ENCODE data around the gene SPOCD1.
"Not testable (repeated sequence)": the region's sequence is repeated elsewhere in the genome, so short reads cannot be mapped to it uniquely, and the experiment has no call there.

The SPOCD1 gene

DNA sequence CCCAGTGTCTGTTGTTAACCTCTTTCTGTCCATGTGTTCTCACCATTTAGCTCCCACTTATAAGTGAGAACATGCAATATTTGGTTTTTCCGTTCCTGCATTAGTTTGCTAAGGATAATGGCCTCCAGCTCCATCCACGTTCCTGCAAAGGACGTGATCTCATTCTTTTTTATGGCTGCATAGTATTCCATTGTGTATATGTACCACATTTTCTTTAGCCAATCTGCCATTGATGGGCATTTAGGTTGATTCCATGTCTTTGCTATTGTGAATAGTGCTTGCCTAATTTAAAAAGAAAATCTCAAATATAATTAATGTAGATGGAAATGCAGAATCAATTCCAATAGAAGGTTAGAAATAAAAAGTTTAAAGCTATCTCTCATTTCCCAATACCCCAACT, 679 bp upstream of the SPOCD1 start:
- H4K5ac ChIP-seq (ENCODE audit: low read length); H3K9ac ChIP-seq (ENCODE audit: low read length); H3K18ac ChIP-seq (ENCODE audit: low read length); DNase-seq; H3K79me2 ChIP-seq (ENCODE audit: control insufficient read depth, insufficient read depth, low read length); H3K23ac ChIP-seq (ENCODE audit: low read length); H3K27me3 ChIP-seq (ENCODE audit: insufficient read depth, low read length, poor library complexity); H3K4me3 ChIP-seq (ENCODE audit: low read length); H3K4me1 ChIP-seq (ENCODE audit: control insufficient read depth, low read depth, low read length); H3K36me3 ChIP-seq (ENCODE audit: control insufficient read depth, insufficient read depth, low read length); H2BK5ac ChIP-seq (ENCODE audit: low read length); H2BK15ac ChIP-seq (replicated peaks; ENCODE audit: low read depth); H2BK120ac ChIP-seq (ENCODE audit: low read depth, low read length); H3K79me1 ChIP-seq (ENCODE audit: low read length); H3K4me2 ChIP-seq (ENCODE audit: low read length); H3K56ac ChIP-seq (ENCODE audit: low read length); H3K4ac ChIP-seq (ENCODE audit: low read depth, low read length); H4K8ac ChIP-seq (ENCODE audit: low read depth, low read length); H3K27ac ChIP-seq (ENCODE audit: low read depth, low read length); H2AK5ac ChIP-seq (ENCODE audit: low read length): not testable (repeated sequence)
- WGBS (ENCODE audit: extremely low coverage, insufficient coverage, low lambda C conversion rate), result no CpG with 5 or more reads among the region's 3 CpGs

DNA sequence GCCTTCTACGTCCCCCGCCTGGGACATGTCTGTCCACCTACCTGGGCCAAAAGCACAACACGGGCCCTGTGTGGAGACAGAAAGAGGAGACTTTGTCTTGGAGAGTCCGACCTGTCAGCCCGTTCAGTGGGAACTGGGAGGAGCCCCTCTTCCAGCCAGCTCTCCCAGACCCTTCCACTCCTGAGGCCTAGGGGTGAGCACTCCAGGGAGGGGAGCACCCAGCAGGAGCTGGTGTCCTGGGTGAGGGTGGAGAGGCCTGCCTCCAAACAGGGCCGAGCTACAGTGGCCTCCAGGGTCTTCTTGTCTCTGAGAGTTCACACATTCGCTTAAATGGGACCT, 546 bp downstream of the SPOCD1 start:
- Histone ChIP-seq H3K56ac (ENCODE audit: low read length) (peak overlapping the region; percentile 73), H3K4me3 (ENCODE audit: low read length) (no peak overlapping the region), H2BK15ac (replicated peaks; ENCODE audit: low read depth) (no peak overlapping the region), H3K4me1 (ENCODE audit: control insufficient read depth, low read depth, low read length) (no peaks in the 10 kb centered on the region), H3K27me3 (ENCODE audit: insufficient read depth, low read length, poor library complexity) (no peaks in the 10 kb centered on the region), H3K4me2 (ENCODE audit: low read length) (no peak overlapping the region), H3K79me1 (ENCODE audit: low read length) (no peaks in the 10 kb centered on the region), H3K18ac (ENCODE audit: low read length) (no peak overlapping the region), H2BK5ac (ENCODE audit: low read length) (no peak overlapping the region), H3K9ac (ENCODE audit: low read length) (peak overlapping the region; percentile 47), H4K5ac (ENCODE audit: low read length) (no peak overlapping the region), H3K79me2 (ENCODE audit: control insufficient read depth, insufficient read depth, low read length) (no peaks in the 10 kb centered on the region), H3K27ac (ENCODE audit: low read depth, low read length) (no peak overlapping the region), H2BK120ac (ENCODE audit: low read depth, low read length) (no peak overlapping the region), H3K4ac (ENCODE audit: low read depth, low read length) (no peak overlapping the region), H3K23ac (ENCODE audit: low read length) (no peak overlapping the region), H3K36me3 (ENCODE audit: control insufficient read depth, insufficient read depth, low read length) (no peaks in the 10 kb centered on the region), H2AK5ac (ENCODE audit: low read length) (peak overlapping the region; percentile 76), H4K8ac (ENCODE audit: low read depth, low read length) (no peak overlapping the region)
- DNase-seq, result no peak
- no CpG with 5 or more reads among the region's 7 CpGs for WGBS (ENCODE audit: extremely low coverage, insufficient coverage, low lambda C conversion rate)

DNA sequence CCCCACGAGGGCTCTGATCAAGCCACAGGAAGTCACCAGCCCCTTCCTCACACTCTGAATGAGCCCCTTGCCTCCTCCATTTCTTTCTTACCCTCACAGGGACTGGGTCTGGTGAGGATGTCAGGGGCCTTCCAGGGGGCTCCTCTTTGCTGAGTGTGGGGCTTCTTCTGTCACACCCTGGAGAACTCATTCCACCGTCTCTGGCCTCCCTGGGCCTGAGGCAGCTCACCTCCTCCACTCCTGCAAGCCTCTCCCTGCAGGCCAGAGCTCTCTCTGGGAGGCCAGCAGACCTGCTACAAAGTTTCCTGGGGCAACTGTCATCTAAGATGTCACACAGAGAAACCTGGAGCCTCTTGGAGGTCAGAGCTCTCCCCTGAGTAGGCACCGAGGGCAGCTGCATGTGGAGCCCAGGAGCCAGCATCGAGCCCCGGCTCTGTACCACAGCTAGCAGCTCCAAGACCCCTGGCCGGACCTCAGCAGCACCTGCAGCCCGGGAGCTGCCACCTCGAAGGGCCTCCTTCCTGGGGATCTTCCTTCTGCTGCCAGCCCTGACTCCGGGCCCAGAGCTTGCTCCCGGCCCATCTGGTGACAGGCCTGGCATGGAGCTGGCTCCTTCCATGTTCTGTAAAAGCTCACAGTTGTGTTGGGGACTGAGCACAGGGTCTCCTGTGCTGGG, 1.1 kb downstream of the SPOCD1 start:
- Histone ChIP-seq H4K8ac (ENCODE audit: low read depth, low read length) (no peak overlapping the region), H3K4me1 (ENCODE audit: control insufficient read depth, low read depth, low read length) (no peaks in the 10 kb centered on the region), H3K4me3 (ENCODE audit: low read length) (no peak overlapping the region), H3K36me3 (ENCODE audit: control insufficient read depth, insufficient read depth, low read length) (no peaks in the 10 kb centered on the region), H3K4ac (ENCODE audit: low read depth, low read length) (no peak overlapping the region), H2BK15ac (replicated peaks; ENCODE audit: low read depth) (no peak overlapping the region), H3K9ac (ENCODE audit: low read length) (no peak overlapping the region), H4K5ac (ENCODE audit: low read length) (no peak overlapping the region), H3K27ac (ENCODE audit: low read depth, low read length) (no peak overlapping the region), H3K18ac (ENCODE audit: low read length) (no peak overlapping the region), H3K27me3 (ENCODE audit: insufficient read depth, low read length, poor library complexity) (no peaks in the 10 kb centered on the region), H3K79me1 (ENCODE audit: low read length) (no peaks in the 10 kb centered on the region), H2AK5ac (ENCODE audit: low read length) (peak overlapping the region; percentile 76), H3K56ac (ENCODE audit: low read length) (peak overlapping the region; percentile 73), H2BK5ac (ENCODE audit: low read length) (no peak overlapping the region), H3K79me2 (ENCODE audit: control insufficient read depth, insufficient read depth, low read length) (no peaks in the 10 kb centered on the region), H3K4me2 (ENCODE audit: low read length) (no peak overlapping the region), H2BK120ac (ENCODE audit: low read depth, low read length) (no peak overlapping the region), H3K23ac (ENCODE audit: low read length) (no peak overlapping the region)
- no CpG with 5 or more reads among the region's 10 CpGs for WGBS (ENCODE audit: extremely low coverage, insufficient coverage, low lambda C conversion rate)
- DNase-seq, result no peak

DNA sequence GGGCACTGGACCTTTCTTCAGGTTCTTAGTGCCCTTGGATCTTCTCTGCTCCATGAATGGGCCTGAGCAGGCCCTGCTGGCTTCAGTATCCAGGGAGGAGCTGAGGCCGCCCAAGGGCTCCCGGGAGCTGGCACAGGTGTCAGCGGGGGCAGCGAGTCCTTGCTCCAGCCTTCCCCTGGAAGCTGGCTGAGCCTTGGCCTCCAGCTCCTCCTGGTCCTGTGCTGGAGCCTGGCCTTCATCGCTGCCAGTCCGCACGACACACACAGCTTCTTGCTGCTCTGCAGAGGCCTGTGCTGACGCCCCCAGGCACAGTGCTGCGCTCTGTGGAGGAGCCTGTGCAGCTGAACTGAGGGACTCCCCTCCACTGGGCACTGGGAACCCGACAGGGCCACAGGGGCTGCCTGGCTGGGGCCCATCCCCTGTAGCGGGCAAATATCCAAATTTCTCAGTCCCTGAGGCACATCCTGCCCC, 1.7 kb downstream of the SPOCD1 start:
- H3K79me2 ChIP-seq (ENCODE audit: control insufficient read depth, insufficient read depth, low read length), result no peaks in the 10 kb centered on the region
- no peak overlapping the region for H3K18ac ChIP-seq (ENCODE audit: low read length)
- no CpG with 5 or more reads among the region's 11 CpGs for WGBS (ENCODE audit: extremely low coverage, insufficient coverage, low lambda C conversion rate)
- no peak overlapping the region for H3K9ac ChIP-seq (ENCODE audit: low read length)
- no peaks in the 10 kb centered on the region for H3K27me3 ChIP-seq (ENCODE audit: insufficient read depth, low read length, poor library complexity)
- H3K4me2 ChIP-seq (ENCODE audit: low read length), result no peak overlapping the region
- H2BK15ac ChIP-seq (replicated peaks; ENCODE audit: low read depth), result no peak overlapping the region
- H2AK5ac ChIP-seq (ENCODE audit: low read length), result no peak overlapping the region
- H4K8ac ChIP-seq (ENCODE audit: low read depth, low read length), result no peak overlapping the region
- no peaks in the 10 kb centered on the region for H3K36me3 ChIP-seq (ENCODE audit: control insufficient read depth, insufficient read depth, low read length)
- no peak overlapping the region for H4K5ac ChIP-seq (ENCODE audit: low read length)
- H3K4me1 ChIP-seq (ENCODE audit: control insufficient read depth, low read depth, low read length), result no peaks in the 10 kb centered on the region
- DNase-seq, result no peak
- H3K4me3 ChIP-seq (ENCODE audit: low read length), result no peak overlapping the region
- no peak overlapping the region for H3K4ac ChIP-seq (ENCODE audit: low read depth, low read length)
- no peaks in the 10 kb centered on the region for H3K79me1 ChIP-seq (ENCODE audit: low read length)
- H3K27ac ChIP-seq (ENCODE audit: low read depth, low read length), result no peak overlapping the region
- H3K56ac ChIP-seq (ENCODE audit: low read length), result no peak overlapping the region
- H2BK5ac ChIP-seq (ENCODE audit: low read length), result no peak overlapping the region
- H2BK120ac ChIP-seq (ENCODE audit: low read depth, low read length), result no peak overlapping the region
- H3K23ac ChIP-seq (ENCODE audit: low read length), result no peak overlapping the region

DNA sequence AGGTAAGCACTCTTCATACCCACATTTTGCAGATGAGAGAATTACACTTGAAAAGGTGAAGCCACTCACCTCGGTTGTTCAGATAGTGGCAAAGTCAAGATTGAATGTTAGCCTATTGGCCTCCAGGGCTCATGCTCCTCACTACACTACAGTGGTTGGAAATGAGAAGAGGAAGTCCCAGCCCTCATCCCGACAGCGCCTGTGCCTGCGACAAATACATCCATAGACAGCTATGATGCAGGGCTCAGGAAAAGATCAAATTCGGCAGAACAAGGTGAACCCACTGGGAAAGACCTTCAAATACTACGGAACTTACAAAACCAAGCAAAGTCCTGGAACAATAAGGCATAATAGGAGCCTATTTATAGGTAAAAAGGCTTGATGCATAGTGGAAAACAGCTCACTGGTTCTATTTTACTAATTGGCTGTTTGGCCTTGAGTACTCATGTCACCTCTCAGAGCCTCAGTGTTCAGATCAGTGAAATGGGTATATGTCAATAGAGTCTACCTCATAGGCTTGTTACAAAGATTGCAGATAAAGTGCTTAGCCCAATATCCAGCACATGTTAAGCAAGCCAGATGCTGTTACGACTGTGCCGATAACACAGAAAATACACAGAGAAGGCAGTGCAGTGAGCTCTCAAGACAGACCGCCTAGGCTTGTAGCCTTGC, 3.5 kb downstream of the SPOCD1 start:
- Histone ChIP-seq H3K79me1 (ENCODE audit: low read length) (no peaks in the 10 kb centered on the region), H2AK5ac (ENCODE audit: low read length) (no peak overlapping the region), H3K4me3 (ENCODE audit: low read length) (no peak overlapping the region), H2BK15ac (replicated peaks; ENCODE audit: low read depth) (no peak overlapping the region), H3K27me3 (ENCODE audit: insufficient read depth, low read length, poor library complexity) (no peaks in the 10 kb centered on the region), H3K79me2 (ENCODE audit: control insufficient read depth, insufficient read depth, low read length) (no peaks in the 10 kb centered on the region), H3K9ac (ENCODE audit: low read length) (no peak overlapping the region), H3K18ac (ENCODE audit: low read length) (no peak overlapping the region), H3K36me3 (ENCODE audit: control insufficient read depth, insufficient read depth, low read length) (no peaks in the 10 kb centered on the region), H2BK5ac (ENCODE audit: low read length) (no peak overlapping the region), H3K56ac (ENCODE audit: low read length) (no peak overlapping the region), H2BK120ac (ENCODE audit: low read depth, low read length) (no peak overlapping the region), H3K27ac (ENCODE audit: low read depth, low read length) (no peak overlapping the region), H4K5ac (ENCODE audit: low read length) (no peak overlapping the region), H3K4me2 (ENCODE audit: low read length) (no peak overlapping the region), H4K8ac (ENCODE audit: low read depth, low read length) (no peak overlapping the region), H3K4me1 (ENCODE audit: control insufficient read depth, low read depth, low read length) (no peaks in the 10 kb centered on the region), H3K4ac (ENCODE audit: low read depth, low read length) (no peak overlapping the region), H3K23ac (ENCODE audit: low read length) (no peak overlapping the region)
- DNase-seq, result no peak
- no CpG with 5 or more reads among the region's 9 CpGs for WGBS (ENCODE audit: extremely low coverage, insufficient coverage, low lambda C conversion rate)

DNA sequence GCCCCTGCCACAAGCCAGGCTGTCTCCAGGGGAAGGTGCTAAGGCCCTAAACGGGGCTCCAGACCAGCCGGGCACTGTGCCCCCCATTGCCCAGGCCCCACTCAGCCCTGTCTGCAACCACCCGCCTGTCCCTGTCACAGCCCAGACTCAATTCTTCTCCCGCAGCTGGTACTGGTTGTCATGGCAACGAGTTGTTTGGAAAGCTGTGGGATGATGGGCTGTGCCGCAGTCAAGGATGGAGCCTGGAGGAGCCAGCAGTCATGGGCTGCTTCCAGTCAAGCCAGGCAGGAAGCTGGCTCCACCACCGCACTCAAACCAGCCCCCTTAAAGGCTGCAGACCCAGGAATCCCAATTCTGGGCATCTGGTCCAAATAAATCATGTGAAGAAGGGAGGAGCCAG, 4.2 kb downstream of the SPOCD1 start:
- no peak overlapping the region for H3K9ac ChIP-seq (ENCODE audit: low read length)
- no peak overlapping the region for H4K8ac ChIP-seq (ENCODE audit: low read depth, low read length)
- no peak overlapping the region for H3K18ac ChIP-seq (ENCODE audit: low read length)
- peak; percentile 92 for DNase-seq
- no peak overlapping the region for H3K27ac ChIP-seq (ENCODE audit: low read depth, low read length)
- no peak overlapping the region for H3K4ac ChIP-seq (ENCODE audit: low read depth, low read length)
- H2AK5ac ChIP-seq (ENCODE audit: low read length), result no peak overlapping the region
- H2BK120ac ChIP-seq (ENCODE audit: low read depth, low read length), result no peak overlapping the region
- no peaks in the 10 kb centered on the region for H3K27me3 ChIP-seq (ENCODE audit: insufficient read depth, low read length, poor library complexity)
- H3K79me2 ChIP-seq (ENCODE audit: control insufficient read depth, insufficient read depth, low read length), result no peaks in the 10 kb centered on the region
- H3K56ac ChIP-seq (ENCODE audit: low read length), result no peak overlapping the region
- H3K4me3 ChIP-seq (ENCODE audit: low read length), result no peak overlapping the region
- no peaks in the 10 kb centered on the region for H3K79me1 ChIP-seq (ENCODE audit: low read length)
- no peaks in the 10 kb centered on the region for H3K36me3 ChIP-seq (ENCODE audit: control insufficient read depth, insufficient read depth, low read length)
- no peaks in the 10 kb centered on the region for H3K4me1 ChIP-seq (ENCODE audit: control insufficient read depth, low read depth, low read length)
- no peak overlapping the region for H4K5ac ChIP-seq (ENCODE audit: low read length)
- H3K4me2 ChIP-seq (ENCODE audit: low read length), result no peak overlapping the region
- no peak overlapping the region for H2BK5ac ChIP-seq (ENCODE audit: low read length)
- no CpG with 5 or more reads among the region's 7 CpGs for WGBS (ENCODE audit: extremely low coverage, insufficient coverage, low lambda C conversion rate)
- no peak overlapping the region for H3K23ac ChIP-seq (ENCODE audit: low read length)
- H2BK15ac ChIP-seq (replicated peaks; ENCODE audit: low read depth), result no peak overlapping the region
